HG03558 (cell line): Measurements from ENCODE around the gene C2CD4C.
"Not testable (repeated sequence)": the region's sequence is repeated elsewhere in the genome, so short reads cannot be mapped to it uniquely, and the experiment has no call there.

Experiments
- ATAC-seq: cut with Tn5 transposase; IDR thresholded peaks from one replicate; pipeline ENCODE4 v1.9.1; 2021; ENCODE audit warnings: moderate number of reproducible peaks; ENCODE audit not compliant: unreplicated experiment; ENCODE audit errors: extremely low read depth

The C2CD4C gene

GRCh38 chr19:386632-387301 is 22.2 kb downstream of the C2CD4C start:
- not testable (repeated sequence) for ATAC-seq

DNA sequence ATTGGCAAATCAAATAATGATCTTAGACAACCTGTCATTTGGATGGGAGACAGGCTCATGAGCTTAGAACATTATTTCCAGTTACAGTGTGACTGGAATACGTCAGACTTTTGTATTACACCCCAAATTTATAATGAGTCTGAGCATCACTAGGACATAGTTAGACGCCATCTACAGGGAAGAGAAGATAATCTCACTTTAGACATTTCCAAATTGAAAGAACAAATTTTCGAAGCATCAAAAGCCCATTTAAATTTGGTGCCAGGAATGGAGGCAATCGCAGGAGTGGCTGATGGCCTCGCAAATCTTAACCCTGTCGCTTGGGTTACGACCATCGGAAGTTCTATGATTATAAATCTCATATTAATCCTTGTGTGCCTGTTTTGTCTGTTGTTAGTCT is 22.8 kb downstream of the C2CD4C start:
- not testable (repeated sequence) for ATAC-seq

- ATAC-seq: no peak
Observed at GRCh38 chr19:384799-385169, 24.2 kb downstream of the C2CD4C start.

- ATAC-seq: no peak
Observed at GRCh38 chr19:383922-384798, 24.8 kb downstream of the C2CD4C start.

DNA sequence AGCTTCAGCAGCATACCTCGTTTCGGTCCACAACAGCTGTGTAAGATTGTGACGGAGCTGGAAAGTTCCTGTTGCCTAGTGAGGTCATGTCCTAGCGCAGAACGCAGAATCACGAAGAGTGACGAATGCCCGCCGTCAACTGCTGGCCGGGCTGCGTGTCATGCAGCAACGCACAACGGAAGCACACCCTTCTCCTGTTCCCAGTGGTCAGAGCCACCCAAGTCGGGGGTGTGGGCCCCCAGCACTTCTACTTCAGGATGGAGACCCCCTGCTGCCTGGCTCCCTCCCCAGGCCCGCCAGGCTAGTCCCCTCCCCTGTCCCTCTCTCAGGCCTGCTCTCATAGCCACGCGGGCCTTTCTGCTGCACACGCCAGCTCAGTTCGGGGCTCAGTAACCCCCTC is 25.9 kb downstream of the C2CD4C start:
- ATAC-seq: no peak

DNA sequence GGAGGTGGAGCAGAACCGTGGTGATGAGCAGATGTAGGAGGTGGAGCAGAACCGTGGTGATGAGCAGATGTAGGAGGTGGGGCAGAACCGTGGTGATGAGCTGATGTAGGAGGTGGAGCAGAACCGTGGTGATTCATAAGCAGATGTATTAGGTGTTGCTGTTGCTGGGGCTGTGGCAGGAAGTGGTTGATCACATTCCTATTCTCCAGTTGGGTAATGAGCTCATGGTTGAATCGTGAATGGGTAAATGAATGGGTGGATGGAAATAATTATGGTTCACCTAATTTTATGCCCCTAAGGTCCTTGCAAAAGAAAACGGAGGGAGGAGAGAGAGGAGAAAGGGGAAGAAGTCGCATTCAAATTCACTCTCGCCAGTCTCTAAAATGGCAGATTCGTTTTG is 26.4 kb downstream of the C2CD4C start:
- not testable (repeated sequence) for ATAC-seq

DNA sequence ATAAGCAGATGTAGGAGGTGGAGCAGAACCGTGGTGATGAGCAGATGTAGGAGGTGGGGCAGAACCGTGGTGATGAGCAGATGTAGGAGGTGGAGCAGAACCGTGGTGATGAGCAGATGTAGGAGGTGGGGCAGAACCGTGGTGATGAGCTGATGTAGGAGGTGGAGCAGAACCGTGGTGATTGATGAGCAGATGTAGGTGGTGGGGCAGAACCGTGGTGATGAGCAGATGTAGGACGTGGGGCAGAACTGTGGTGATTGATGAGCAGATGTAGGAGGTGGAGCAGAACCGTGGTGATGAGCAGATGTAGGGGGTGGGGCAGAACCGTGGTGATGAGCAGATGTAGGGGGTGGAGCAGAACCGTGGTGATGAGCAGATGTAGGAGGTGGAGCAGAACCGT is 27.0 kb downstream of the C2CD4C start:
- ATAC-seq: not testable (repeated sequence)

DNA sequence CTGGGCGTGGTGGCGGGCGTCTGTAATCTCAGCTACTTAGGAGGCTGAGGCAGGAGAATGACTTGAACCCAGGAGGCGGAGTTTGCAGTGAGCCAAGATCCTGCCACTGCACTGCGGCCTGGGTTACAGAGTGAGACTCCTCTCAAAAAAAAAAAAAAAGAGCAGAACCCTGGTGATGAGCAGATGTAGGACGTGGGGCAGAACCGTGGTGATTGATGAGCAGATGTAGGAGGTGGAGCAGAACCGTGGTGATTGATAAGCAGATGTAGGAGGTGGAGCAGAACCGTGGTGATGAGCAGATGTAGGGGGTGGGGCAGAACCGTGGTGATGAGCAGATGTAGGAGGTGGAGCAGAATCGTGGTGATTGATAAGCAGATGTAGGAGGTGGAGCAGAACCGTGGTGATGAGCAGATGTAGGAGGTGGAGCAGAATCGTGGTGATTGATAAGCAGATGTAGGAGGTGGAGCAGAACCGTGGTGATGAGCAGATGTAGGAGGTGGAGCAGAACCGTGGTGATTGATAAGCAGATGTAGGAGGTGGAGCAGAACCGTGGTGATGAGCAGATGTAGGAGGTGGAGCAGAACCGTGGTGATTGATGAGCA is 28.2 kb downstream of the C2CD4C start:
- ATAC-seq: not testable (repeated sequence)

GRCh38 chr19:379796-380195 is 29.2 kb downstream of the C2CD4C start:
- ATAC-seq: no peak

- no peak for ATAC-seq
Observed at GRCh38 chr19:378706-379105, 30.2 kb downstream of the C2CD4C start.

GRCh38 chr19:377801-378581 is 31.0 kb downstream of the C2CD4C start:
- no peak for ATAC-seq

GRCh38 chr19:376111-376470 is 32.9 kb downstream of the C2CD4C start:
- no peak for ATAC-seq

DNA sequence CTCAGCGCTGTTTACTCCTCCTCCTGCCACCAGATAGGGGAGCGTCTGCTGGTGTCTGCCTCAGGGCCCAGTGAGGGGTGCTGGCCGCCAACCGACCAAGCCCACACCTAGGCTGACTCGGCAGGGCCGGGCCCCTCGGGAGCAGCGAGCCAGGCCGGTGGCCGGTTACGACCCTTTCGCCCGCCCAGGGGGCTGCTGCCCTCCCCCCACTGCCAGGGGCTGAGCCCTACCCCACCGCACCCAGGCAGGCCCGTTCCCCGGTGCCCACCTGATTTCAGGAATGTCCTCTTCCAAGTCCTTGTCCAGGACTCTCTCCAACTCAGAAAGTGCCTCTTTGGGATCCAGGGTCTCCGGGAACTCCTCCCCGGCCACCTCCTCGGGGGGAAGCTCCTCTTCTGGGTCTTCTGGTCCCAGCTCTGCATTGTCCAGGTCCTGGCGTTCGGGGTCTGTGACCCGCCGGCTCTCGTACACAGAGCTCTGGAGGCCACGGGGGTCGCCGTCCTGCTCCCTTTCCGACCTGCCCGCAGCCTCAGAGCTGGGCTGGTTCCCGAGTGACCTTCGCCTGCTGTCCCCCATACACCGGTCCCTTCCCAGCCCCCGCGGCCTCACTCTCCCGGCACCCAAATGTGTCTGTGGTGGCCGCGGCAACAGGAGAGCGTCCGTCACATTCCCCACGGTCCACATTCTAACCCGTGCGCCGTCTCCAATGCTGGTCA is 33.4 kb downstream of the C2CD4C start:
- ATAC-seq: no peak

DNA sequence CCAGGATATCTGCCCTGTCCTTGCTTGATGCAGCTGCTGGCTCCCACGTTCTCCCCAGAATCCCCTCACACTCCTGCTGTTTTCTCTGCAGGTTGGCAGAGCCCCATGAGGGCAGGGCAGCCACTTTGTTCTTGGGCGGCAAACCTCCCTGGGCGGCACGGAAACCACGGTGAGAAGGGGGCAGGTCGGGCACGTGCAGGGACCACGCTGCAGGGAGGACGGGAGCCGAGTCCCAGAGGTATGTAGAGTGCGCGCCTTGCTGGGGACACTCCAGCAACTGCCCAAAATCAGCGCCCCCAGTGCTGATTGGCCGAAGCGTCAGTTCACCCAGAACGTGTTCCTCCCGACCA is 34.1 kb downstream of the C2CD4C start:
- no peak for ATAC-seq

GRCh38 chr19:374183-374885 is 34.6 kb downstream of the C2CD4C start:
- ATAC-seq: no peak

GRCh38 chr19:373391-374182 is 35.4 kb downstream of the C2CD4C start:
- ATAC-seq: no peak

GRCh38 chr19:372306-372890 is 36.5 kb downstream of the C2CD4C start:
- no peak for ATAC-seq

- no peak for ATAC-seq
Observed at GRCh38 chr19:371501-372168, 37.3 kb downstream of the C2CD4C start.
